Measurements from ENCODE around the gene PI4K2A. TPM values are rescaled to one million over a fixed set of nuclear protein-coding genes. Genes with fewer than 3 reads are reported as not detected.
"Not testable (repeated sequence)": the region's sequence is repeated elsewhere in the genome, so short reads cannot be mapped to it uniquely, and the experiment has no call there.

Gene PI4K2A
- total RNA-seq, 2 experiments from 2014 or later: 9.3 to 10.9 TPM

DNA sequence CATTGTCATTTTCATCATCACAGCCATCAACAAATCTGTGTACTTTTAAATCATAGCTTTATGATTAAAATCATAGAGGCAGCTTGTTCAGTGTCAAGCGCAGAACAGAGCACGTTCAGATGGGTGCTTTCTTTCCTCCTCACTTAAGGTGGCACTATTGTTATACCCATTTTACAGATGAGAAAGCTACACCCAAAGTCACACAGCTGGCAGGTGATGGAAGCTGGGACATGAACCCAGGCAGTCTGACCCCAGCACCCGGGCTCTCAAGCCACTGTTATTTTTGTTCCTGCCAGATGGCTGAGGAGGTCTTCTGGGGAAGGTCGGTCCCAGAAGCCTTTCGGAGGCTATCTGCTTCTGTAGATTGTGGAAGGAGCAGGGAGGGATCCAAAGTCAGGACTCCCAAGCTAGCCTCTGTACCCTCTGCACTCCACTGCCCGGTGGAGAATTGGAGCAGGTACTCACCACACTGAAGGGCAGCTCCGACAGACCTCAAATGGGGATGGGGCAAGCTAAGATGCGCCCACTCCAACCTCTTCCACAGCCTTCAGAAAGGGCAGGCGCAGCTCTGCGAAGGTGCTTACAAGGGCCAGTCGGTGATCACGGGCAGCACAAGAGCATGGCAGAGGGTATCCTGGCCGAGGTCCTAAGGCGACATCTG, 46.0 kb downstream of the PI4K2A start:
- POLR2A ChIA-PET: interaction anchor here (0.6 to 2.9 kb wide), 12 partner anchors 8 to 853 kb away, joined by 3 to 12 read pairs (median 4); partner anchors contain the start of genes R3HCC1L and ZFYVE27
- Mint-ChIP-seq H3K27ac (peak overlapping the region; percentile 63), H3K4me1 (peaks cover 14% of the 10 kb centered on the region), H3K36me3 (no peaks in the 10 kb centered on the region), H3K4me3 (peak overlapping the region; percentile 87), H3K9me3 (no peaks in the 10 kb centered on the region), H3K27me3 (peaks cover 7% of the 10 kb centered on the region)
- ATAC-seq (ENCODE audit: low read depth) (no peak), DNase-seq (no peak)

DNA sequence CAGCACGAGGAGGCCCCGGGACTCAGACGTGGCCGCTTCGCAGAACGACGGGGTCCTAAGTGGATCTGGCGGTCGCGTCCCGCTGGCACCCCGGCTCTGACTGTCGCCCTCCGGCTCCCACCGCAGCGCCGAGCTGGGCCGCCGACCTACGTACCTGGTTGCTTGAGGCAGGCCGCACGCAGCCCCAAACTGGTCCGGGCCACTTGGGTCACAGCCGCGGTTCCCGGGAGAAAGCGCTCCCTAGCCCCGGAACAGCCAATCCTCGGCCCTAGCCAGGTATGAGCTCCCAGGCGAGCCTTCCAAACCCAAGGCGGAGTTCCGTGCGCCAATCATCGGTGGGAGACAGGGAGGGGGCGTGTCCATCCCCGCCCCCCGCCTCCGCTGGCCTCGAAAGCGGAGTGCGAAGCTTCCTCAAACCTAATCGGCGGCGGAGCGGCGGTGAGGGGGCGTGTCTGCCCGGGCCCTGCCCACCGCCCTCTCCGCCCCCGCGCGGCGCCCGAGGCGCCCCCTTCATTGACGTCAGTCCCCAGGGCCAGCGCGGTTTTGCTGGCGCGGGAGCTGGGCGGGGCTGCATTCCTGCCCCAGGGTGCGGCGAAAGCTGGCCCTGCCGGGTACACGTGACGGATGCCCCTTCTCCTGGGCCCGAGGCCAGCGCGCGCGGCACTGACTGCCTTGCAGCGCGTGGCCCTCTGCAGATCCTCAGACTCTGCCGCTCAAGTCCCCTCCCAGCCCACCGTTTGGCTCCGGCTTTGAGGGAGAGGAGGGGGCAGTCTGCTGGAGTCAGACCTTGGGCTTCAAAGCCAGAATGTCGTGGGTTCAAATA, 46.7 kb downstream of the PI4K2A start, which contains the start of gene AVPI1:
Gene AVPI1, minus strand, starts transcription at position 280 of the 823 bp plus-strand sequence. CDS start 7,336 bp downstream, outside the sequence.
- peak; percentile 97 for DNase-seq
- ATAC-seq (ENCODE audit: low read depth): peak; percentile 96

DNA sequence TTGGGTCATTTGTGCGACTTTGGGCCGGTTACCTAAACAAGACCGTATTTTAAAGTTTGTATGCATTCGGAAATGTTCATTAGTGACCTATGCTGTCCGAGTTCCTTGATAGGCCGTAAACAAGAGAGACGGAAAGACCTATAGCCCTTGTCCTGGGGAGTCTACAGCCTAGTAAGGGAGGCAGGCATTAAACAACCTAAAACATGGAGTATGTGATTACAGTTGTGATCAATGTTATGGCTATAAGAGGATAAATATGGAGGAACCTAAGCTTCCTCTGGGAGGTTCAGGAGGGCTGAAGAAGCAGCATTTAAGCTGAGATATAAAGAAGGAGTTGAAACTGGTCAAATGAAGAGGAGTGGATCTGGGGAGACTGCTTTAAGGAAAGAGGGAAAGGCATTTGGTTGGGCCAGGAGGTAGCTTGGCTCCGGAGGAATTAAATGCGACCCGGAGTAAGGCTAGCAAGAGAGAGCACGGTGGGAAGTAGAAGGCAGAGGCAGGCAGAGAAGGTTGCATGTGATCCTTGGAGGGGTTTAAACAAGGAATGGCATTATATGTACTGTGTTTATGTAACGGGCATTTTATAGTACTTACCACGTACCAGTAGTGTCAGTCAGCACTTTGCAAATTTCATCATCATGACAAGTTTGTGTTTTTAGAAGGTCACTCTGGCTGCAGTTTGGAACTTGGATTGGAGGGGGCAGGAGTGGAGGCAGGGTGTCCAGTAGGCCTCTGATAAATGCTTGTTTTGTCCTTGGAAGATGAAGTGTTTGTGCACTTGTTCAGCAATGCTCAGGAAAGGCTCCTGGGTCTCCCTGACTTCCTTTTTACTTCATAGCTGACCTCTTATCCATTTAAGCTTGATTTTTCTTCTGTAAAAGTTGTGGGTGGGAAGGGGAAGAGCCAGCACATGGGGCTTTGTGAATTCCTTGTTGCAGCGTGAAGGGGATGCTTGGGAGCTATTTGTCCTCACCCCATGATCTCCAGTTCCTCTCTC, 47.6 kb downstream of the PI4K2A start:
- ATAC-seq (ENCODE audit: low read depth) (no peak), DNase-seq (no peak)
- H3K36me3 Mint-ChIP-seq: no peaks in the 10 kb centered on the region
- H3K27ac Mint-ChIP-seq: peak overlapping the region; percentile 17
- H3K27me3 Mint-ChIP-seq: peaks cover 11% of the 10 kb centered on the region
- POLR2A ChIA-PET: interaction anchor here (0.6 to 2.9 kb wide), 8 partner anchors 11 to 855 kb away, joined by 3 to 12 read pairs (median 5); partner anchors contain the start of genes R3HCC1L and ZFYVE27
- H3K9me3 Mint-ChIP-seq: no peaks in the 10 kb centered on the region
- peaks cover 14% of the 10 kb centered on the region for H3K4me1 Mint-ChIP-seq
- H3K4me3 Mint-ChIP-seq: peak overlapping the region; percentile 72

More for the DNA sequence above, 46.7 kb downstream of the PI4K2A start, which contains the start of gene AVPI1:
- Mint-ChIP-seq H3K27me3 (peaks cover 8% of the 10 kb centered on the region), H3K36me3 (no peaks in the 10 kb centered on the region), H3K9me3 (no peaks in the 10 kb centered on the region), H3K4me3 (peak within 1 kb of the TSS; percentile 87), H3K4me1 (peaks cover 14% of the 10 kb centered on the region), H3K27ac (peak within 1 kb of the TSS; percentile 63)
- POLR2A ChIA-PET: interaction anchor here (0.6 to 2.9 kb wide), 13 partner anchors 9 to 854 kb away, joined by 3 to 12 read pairs (median 4); partner anchors contain the start of genes R3HCC1L and ZFYVE27

DNA sequence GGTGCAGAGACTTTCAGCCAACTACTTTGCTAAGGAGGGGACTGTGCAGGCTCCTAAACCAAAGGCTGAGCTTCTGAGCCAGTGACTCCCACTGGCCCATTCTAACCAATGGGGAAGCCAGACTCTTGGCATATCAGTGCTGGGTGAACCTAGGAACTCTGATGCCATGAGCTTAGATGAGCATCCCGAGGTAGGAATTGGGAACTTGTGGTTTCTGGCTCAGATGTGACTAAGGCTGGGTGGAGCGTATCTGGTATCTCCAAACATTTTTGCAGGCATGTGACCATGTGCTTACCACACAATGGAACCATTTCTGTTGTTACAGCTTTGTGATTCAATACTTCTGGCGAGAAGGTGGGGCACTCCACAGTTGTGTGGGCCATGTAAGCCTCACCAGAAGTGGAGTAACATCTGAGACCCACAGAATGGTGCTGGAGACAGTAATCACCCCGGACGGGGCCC, 49.1 kb downstream of the PI4K2A start:
- Mint-ChIP-seq H3K9me3 (no peaks in the 10 kb centered on the region), H3K27ac (no peak overlapping the region)
- POLR2A ChIA-PET: no interaction called here

DNA sequence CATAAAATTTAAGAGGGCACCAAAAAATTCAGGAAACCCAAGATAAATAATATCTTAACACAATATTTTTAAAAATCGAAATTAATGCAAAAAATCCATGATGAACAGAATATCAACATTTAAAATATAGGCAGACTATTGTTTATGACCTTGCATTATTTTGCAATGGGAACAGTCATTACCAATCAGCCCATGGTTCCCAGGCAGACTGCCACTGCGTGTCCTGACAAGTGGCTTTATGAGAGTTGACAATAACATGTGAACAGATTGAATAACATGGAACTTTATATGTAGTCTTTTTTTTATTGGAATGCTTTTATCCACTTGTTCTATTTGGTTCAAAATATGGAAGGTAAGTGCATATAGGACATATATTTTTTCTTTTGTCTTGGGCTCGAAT, 49.7 kb downstream of the PI4K2A start:
- ATAC-seq (ENCODE audit: low read depth) (no peak), DNase-seq (no peak)
- peaks cover 11% of the 10 kb centered on the region for H3K27me3 Mint-ChIP-seq
- POLR2A ChIA-PET: no interaction called here
- H3K4me3 Mint-ChIP-seq: no peak overlapping the region
- no peaks in the 10 kb centered on the region for H3K36me3 Mint-ChIP-seq
- no peaks in the 10 kb centered on the region for H3K9me3 Mint-ChIP-seq
- H3K4me1 Mint-ChIP-seq: peaks cover 9% of the 10 kb centered on the region
- no peak overlapping the region for H3K27ac Mint-ChIP-seq

More for the DNA sequence above, 49.1 kb downstream of the PI4K2A start:
- DNase-seq (no peak), ATAC-seq (ENCODE audit: low read depth) (no peak)
- H3K4me3 Mint-ChIP-seq: no peak overlapping the region
- H3K27me3 Mint-ChIP-seq: peaks cover 11% of the 10 kb centered on the region
- peaks cover 14% of the 10 kb centered on the region for H3K4me1 Mint-ChIP-seq
- no peaks in the 10 kb centered on the region for H3K36me3 Mint-ChIP-seq

DNA sequence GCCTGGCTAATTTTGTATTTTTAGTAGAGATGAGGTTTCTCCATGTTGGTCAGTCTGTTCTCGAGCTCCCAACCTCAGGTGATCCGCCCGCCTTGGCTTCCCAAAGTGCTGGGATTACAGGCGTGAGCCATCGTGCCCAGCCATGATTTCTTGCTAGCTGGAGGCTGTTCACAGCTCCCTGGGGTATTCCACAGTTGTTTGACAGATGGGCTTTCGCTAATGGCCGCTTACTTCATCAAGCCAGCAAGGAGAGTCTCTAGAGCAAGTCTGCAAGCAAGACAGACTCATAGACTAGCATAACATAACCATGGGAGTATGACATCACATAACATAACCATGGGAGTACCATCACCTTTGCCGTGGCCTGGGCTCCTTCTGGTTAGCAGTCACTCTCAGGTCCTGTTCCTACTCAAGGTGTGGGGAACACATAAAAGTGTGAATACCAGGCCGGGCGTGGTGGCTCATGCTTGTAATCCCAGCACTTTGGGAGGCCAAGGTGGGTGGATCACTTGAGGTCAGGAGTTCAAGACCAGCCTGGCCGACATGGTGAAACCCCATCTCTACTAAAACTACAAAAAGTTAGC, 57.7 kb downstream of the PI4K2A start:
- not testable (repeated sequence) for H3K4me1 Mint-ChIP-seq; H3K36me3 Mint-ChIP-seq; H3K4me3 Mint-ChIP-seq; H3K9me3 Mint-ChIP-seq; H3K27ac Mint-ChIP-seq; ATAC-seq (ENCODE audit: low read depth); DNase-seq
- POLR2A ChIA-PET: interaction anchor here (1.2 kb wide), 1 partner anchor 11 kb away, joined by 4 read pairs; the partner anchor contains the start of gene AVPI1
- H3K27me3 Mint-ChIP-seq: peaks cover 11% of the 10 kb centered on the region

DNA sequence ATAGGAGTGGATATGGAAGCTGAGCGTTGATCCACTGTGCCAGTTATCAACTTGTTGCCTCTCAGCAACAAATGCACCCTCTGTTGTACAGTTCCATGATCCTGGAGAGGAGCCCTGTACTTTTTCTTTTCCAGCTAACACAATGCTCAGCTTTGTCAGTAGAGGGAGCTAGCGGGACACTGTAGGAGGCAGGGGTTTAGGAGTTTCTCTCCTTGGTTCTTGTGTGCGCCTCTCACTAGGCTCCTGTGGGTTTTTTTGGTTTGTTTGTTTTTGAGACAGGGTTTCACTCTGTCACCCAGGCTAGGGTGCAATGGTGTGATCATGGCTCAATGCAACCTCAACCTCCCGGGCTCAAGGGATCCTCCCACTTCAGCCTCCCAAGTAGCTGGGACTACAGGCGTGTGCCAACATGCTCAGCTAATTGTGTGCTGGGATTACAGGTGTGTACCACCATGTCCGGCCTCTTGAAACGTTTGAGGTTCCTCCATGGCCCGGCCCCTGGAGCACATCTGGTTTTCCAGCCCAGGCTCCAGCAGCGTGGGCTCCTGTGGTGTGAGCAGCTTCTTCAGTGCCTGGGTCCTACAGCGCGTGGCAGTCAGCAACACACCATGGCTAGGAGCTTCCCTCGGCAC, 61.1 kb downstream of the PI4K2A start:
- Mint-ChIP-seq H3K36me3 (no peaks in the 10 kb centered on the region), H3K4me3 (no peak overlapping the region), H3K9me3 (no peaks in the 10 kb centered on the region), H3K27me3 (peaks cover 11% of the 10 kb centered on the region), H3K4me1 (peaks cover 2% of the 10 kb centered on the region), H3K27ac (no peak overlapping the region)
- POLR2A ChIA-PET: interaction anchor here (1.3 to 2.0 kb wide), 2 partner anchors 15 to 24 kb away, joined by 5 read pairs; partner anchors contain the start of gene AVPI1
- DNase-seq (no peak), ATAC-seq (ENCODE audit: low read depth) (peak; percentile 94)

GRCh38 chr10:97703398-97704067, 63.1 kb downstream of the PI4K2A start:
- H3K27me3 Mint-ChIP-seq: peaks cover 16% of the 10 kb centered on the region
- H3K36me3 Mint-ChIP-seq: no peaks in the 10 kb centered on the region
- peaks cover 2% of the 10 kb centered on the region for H3K4me1 Mint-ChIP-seq
- H3K9me3 Mint-ChIP-seq: no peaks in the 10 kb centered on the region
- DNase-seq: no peak
- no peak overlapping the region for H3K4me3 Mint-ChIP-seq
- POLR2A ChIA-PET: no interaction called here
- ATAC-seq (ENCODE audit: low read depth): no peak
- no peak overlapping the region for H3K27ac Mint-ChIP-seq

DNA sequence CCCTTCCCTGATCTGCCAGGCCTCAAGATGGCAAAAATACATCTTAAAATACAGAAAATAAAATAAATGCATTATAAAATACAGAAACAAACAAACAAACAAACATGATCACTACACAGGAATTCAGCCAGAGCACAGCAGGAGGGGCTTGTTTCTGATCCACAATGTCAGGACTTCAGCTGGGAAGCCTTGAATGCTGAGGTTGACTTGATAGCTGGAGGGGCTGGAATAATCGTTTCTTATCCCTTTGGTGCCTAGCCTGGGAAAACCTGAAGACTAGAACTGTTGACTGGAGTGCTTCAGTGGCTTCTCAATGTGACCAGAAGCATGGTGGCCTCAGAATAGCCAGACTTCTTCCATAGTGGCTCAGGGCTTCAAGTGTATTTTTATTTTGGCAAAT, 63.9 kb downstream of the PI4K2A start:
- peaks cover 2% of the 10 kb centered on the region for H3K4me1 Mint-ChIP-seq
- POLR2A ChIA-PET: interaction anchor here (0.6 kb wide), 2 partner anchors 23 to 195 kb away, joined by 3 read pairs; no protein-coding TSS in a partner anchor

GRCh38 chr10:97705006-97705670, 64.7 kb downstream of the PI4K2A start:
- DNase-seq (no peak), ATAC-seq (ENCODE audit: low read depth) (no peak)
- Mint-ChIP-seq H3K27me3 (peaks cover 16% of the 10 kb centered on the region), H3K27ac (no peak overlapping the region), H3K36me3 (no peaks in the 10 kb centered on the region), H3K4me3 (no peak overlapping the region), H3K4me1 (peaks cover 2% of the 10 kb centered on the region), H3K9me3 (no peaks in the 10 kb centered on the region)
- POLR2A ChIA-PET: interaction anchor here (0.7 kb wide), 1 partner anchor 57 kb away, joined by 3 read pairs; no protein-coding TSS in a partner anchor

More for the DNA sequence above, 63.9 kb downstream of the PI4K2A start:
- no peak for DNase-seq
- no peaks in the 10 kb centered on the region for H3K36me3 Mint-ChIP-seq
- H3K9me3 Mint-ChIP-seq: no peaks in the 10 kb centered on the region
- no peak for ATAC-seq (ENCODE audit: low read depth)
- H3K27ac Mint-ChIP-seq: no peak overlapping the region
- H3K27me3 Mint-ChIP-seq: peaks cover 12% of the 10 kb centered on the region
- H3K4me3 Mint-ChIP-seq: no peak overlapping the region
